Measurements from ENCODE around the gene CDKN2AIP. TPM values are rescaled to one million over a fixed set of nuclear protein-coding genes. Genes with fewer than 3 reads are reported as not detected.

CDKN2AIP gene
- total RNA-seq, 1 experiment from 2014 or later = 24.0 TPM

DNA sequence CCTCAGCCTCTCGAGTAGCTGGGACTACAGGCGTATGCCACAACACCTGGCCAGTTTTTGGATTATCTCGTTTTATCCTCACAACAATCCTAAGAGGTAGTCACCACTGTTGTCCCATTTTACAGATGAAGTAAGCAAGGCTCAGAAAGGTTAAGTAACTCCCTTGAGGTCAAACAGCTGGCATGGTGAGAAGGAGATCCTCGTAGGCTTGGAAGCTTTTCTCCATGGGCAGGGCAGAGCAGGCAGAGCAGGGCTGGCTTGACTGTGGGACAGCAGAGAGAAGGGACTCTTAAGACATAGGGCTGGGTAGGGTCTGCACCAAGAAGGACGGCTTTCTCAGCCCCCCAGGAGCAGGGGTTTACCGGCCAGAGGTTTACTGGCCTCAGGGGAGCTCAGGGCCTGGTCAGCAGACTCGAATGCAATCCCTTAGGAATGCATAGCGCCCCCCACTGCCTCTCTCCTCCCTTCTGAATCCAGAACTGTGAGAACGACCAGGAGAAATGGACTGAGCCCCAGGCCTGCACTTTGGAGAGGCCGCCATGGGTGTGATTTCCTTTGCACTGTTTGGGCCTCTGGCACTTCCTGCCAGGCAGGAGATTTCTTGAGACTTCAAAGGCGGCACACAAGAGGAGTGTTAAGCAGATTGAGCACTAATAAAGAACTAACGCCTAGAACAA lies 14.0 kb upstream of the CDKN2AIP start:
- Histone ChIP-seq H3K23me2 (ENCODE audit: insufficient read length, low read depth, low read length, poor library complexity, severe bottlenecking) (no peaks in the 10 kb centered on the region), H2BK20ac (ENCODE audit: low read depth, low read length, poor library complexity, severe bottlenecking) (no peak overlapping the region), H2BK15ac (ENCODE audit: low read depth, low read length) (no peak overlapping the region), H3K27ac (ENCODE audit: insufficient read length, low read depth, low read length) (no peak overlapping the region), H3K4ac (ENCODE audit: low read depth, low read length) (no peak overlapping the region), H3K4me2 (ENCODE audit: insufficient read depth, insufficient read length, low read length) (no peak overlapping the region), H2AK5ac (ENCODE audit: insufficient read length, low read length) (no peak overlapping the region), H4K5ac (ENCODE audit: insufficient read length, low read depth, low read length) (no peak overlapping the region), H2AFZ (ENCODE audit: low read length) (peak overlapping the region; percentile 57), H3K9ac (ENCODE audit: extremely low read depth, insufficient read length, low read length) (no peak overlapping the region), H3K23ac (ENCODE audit: insufficient read length, low read depth, low read length) (no peak overlapping the region), H3K9me3 (ENCODE audit: control insufficient read depth, low read depth, low read length) (peaks cover 4% of the 10 kb centered on the region), H3K79me1 (ENCODE audit: insufficient read depth, low read depth, low read length, poor library complexity, severe bottlenecking) (no peaks in the 10 kb centered on the region), H3K79me2 (ENCODE audit: insufficient read depth, low read length) (no peaks in the 10 kb centered on the region), H3K27me3 (ENCODE audit: insufficient read depth, low read length) (no peaks in the 10 kb centered on the region), H3K4me1 (ENCODE audit: insufficient read depth, low read length) (peaks cover 2% of the 10 kb centered on the region; the same call in 1 of the 2 replicates), H2BK5ac (ENCODE audit: insufficient read length, low read length) (no peak overlapping the region), H3T11ph (ENCODE audit: low read length) (no peak overlapping the region), H3K14ac (ENCODE audit: insufficient read depth, low read length) (no peak overlapping the region), H2BK120ac (ENCODE audit: low read depth, low read length, poor library complexity, severe bottlenecking) (no peak overlapping the region), H2BK12ac (ENCODE audit: insufficient read length, low read depth, low read length) (no peak overlapping the region), H4K91ac (ENCODE audit: insufficient read length, low read depth, low read length) (no peak overlapping the region), H3K56ac (ENCODE audit: insufficient read length, low read depth, low read length) (no peak overlapping the region), H4K20me1 (ENCODE audit: control insufficient read depth, insufficient read depth, insufficient read length) (no peaks in the 10 kb centered on the region), H4K8ac (replicated peaks; ENCODE audit: insufficient read length, low read depth, low read length) (no peak overlapping the region), H3K18ac (ENCODE audit: insufficient read length, low read depth, low read length) (no peak overlapping the region)
- Mint-ChIP-seq H3K9me3 (peaks cover 14 to 15% of the 10 kb centered on the region in 2 experiments), H3K4me1 (peaks cover 18 to 26% of the 10 kb centered on the region in 2 experiments), H3K4me3 (peak overlapping the region in 1 of 2 experiments; percentile 34; a peak in 2 of 5 replicates), H3K27ac (peak overlapping the region; percentile 87 to 96 (median 89); a peak in 6 of 7 replicates), H3K36me3 (ENCODE audit: insufficient read depth in 1 of 3, low read depth in 3 of 3) (peaks cover 4 to 20% (median 8%) of the 10 kb centered on the region in 3 experiments; a peak in 5 of 7 replicates), H3K27me3 (ENCODE audit: low read depth) (peaks cover 3% of the 10 kb centered on the region; the same call in 1 of the 2 replicates)
- WGBS (ENCODE audit: extremely low coverage, insufficient read length, low lambda C conversion rate) = no CpG with 5 or more reads among the region's 12 CpGs
- DNase-seq = peak; percentile 82
- TF ChIP-seq, protein P1, sequence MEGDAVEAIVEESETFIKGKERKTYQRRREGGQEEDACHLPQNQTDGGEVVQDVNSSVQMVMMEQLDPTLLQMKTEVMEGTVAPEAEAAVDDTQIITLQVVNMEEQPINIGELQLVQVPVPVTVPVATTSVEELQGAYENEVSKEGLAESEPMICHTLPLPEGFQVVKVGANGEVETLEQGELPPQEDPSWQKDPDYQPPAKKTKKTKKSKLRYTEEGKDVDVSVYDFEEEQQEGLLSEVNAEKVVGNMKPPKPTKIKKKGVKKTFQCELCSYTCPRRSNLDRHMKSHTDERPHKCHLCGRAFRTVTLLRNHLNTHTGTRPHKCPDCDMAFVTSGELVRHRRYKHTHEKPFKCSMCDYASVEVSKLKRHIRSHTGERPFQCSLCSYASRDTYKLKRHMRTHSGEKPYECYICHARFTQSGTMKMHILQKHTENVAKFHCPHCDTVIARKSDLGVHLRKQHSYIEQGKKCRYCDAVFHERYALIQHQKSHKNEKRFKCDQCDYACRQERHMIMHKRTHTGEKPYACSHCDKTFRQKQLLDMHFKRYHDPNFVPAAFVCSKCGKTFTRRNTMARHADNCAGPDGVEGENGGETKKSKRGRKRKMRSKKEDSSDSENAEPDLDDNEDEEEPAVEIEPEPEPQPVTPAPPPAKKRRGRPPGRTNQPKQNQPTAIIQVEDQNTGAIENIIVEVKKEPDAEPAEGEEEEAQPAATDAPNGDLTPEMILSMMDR (conservative IDR thresholded peaks at IDR 0.05) = peak; percentile 38; the same call in 1 of the 3 replicates

All from H9 (cell line).